CD8-positive, alpha-beta memory T cell (primary cell): ENCODE data around the gene C22orf23. TPM values are rescaled to one million over a fixed set of nuclear protein-coding genes. Genes with fewer than 3 reads are reported as not detected.
A peak's percentile ranks its signal among the peaks of the same experiment; 100 is the strongest.
"Not testable (repeated sequence)": the region's sequence is repeated elsewhere in the genome, so short reads cannot be mapped to it uniquely, and the experiment has no call there.

Experiments used
- CTCF ChIA-PET: fragments of 350-600 bp; sonication (Branson Sonifier 250); formaldehyde crosslinking; loops from one replicate; lab custom pipeline; 2021; ENCODE audit warnings: antibody characterized with exemption; lab: Charles Lee
- POLR2A ChIA-PET: fragments of 350-600 bp; sonication (Branson Sonifier 250); formaldehyde crosslinking; loops from one replicate; lab custom pipeline; 2021; ENCODE audit warnings: antibody characterized with exemption; lab: Charles Lee
- DNase-seq, 5 donors: peaks; one replicate each; pipeline versions ENCODE4 v3.0.0 to v3.0.0-alpha.2; 2020 to 2022; ENCODE audit warnings: mixed read lengths in 1 of 5
- H3K27ac ChIP-seq: one replicate; pipeline ENCODE4 v1.7.0; 2013; ENCODE audit warnings: low read depth, mild to moderate bottlenecking, low read length, moderate library complexity
- H3K27me3 ChIP-seq: 2 replicates; pipeline ENCODE4 v1.7.0; 2013; ENCODE audit warnings: low read length, mild to moderate bottlenecking; ENCODE audit not compliant: insufficient read depth, poor library complexity, severe bottlenecking
- H3K36me3 ChIP-seq: 2 replicates; pipeline ENCODE4 v1.7.0; 2013; ENCODE audit warnings: mild to moderate bottlenecking, low read length, moderate library complexity; ENCODE audit not compliant: insufficient read depth
- H3K4me1 ChIP-seq: 2 replicates; pipeline ENCODE4 v1.7.0; 2013; ENCODE audit warnings: mild to moderate bottlenecking, low read length, moderate library complexity; ENCODE audit not compliant: insufficient read depth
- H3K4me3 ChIP-seq: 2 replicates; pipeline ENCODE4 v1.7.0; 2013; ENCODE audit warnings: mild to moderate bottlenecking, low read length
- H3K9me3 ChIP-seq: 2 replicates; pipeline ENCODE4 v1.7.0; 2013; ENCODE audit warnings: mild to moderate bottlenecking, low read length
- H3K27ac Mint-ChIP-seq, 8 donors: one replicate each; pipeline ENCODE4 v1.8.0; 2020 to 2021; ENCODE audit warnings: mixed read lengths in 8 of 8, mild to moderate bottlenecking in 6 of 8, inconsistent platforms in 3 of 8, moderate library complexity in 3 of 8
- H3K27me3 Mint-ChIP-seq, 2 donors: one replicate each; pipeline ENCODE4 v1.8.0; 2020 to 2021; ENCODE audit warnings: mixed read lengths in 2 of 2, mild to moderate bottlenecking in 1 of 2, moderate library complexity in 1 of 2
- H3K36me3 Mint-ChIP-seq, 3 donors: one replicate each; pipeline ENCODE4 v1.8.0; 2020 to 2021; ENCODE audit warnings: mixed read lengths in 3 of 3, inconsistent platforms in 1 of 3, mild to moderate bottlenecking in 1 of 3
- H3K4me1 Mint-ChIP-seq, 3 donors: one replicate each; pipeline ENCODE4 v1.8.0; 2020 to 2021; ENCODE audit warnings: mixed read lengths in 3 of 3, inconsistent platforms in 1 of 3, mild to moderate bottlenecking in 1 of 3
- H3K4me3 Mint-ChIP-seq, 7 donors: one replicate each; pipeline ENCODE4 v1.8.0; 2020 to 2021; ENCODE audit warnings: mixed read lengths in 7 of 7, mild to moderate bottlenecking in 6 of 7, moderate library complexity in 4 of 7, inconsistent platforms in 2 of 7
- H3K9me3 Mint-ChIP-seq, 5 donors: one replicate each; pipeline ENCODE4 v1.8.0; 2020 to 2022; ENCODE audit warnings: mixed read lengths in 5 of 5, mild to moderate bottlenecking in 3 of 5, moderate library complexity in 2 of 5, inconsistent platforms in 1 of 5
- polyA plus RNA-seq: library from polyadenylated mRNA; unstranded; fragments of 300-500 nt; fragmentation: Illumina TruSeq; gene quantifications from one replicate; pipeline ENCODE4 v1.2.3, GENCODE V29; 2021
- total RNA-seq, 2 experiments: library from RNA; stranded (reverse); gene quantifications; one replicate each; pipeline ENCODE4 v1.2.3, GENCODE V29; 2021

Gene C22orf23
- total and polyA plus RNA-seq, 3 experiments from 2014 or later, result 0.29 to 0.37 TPM; not detected in 1

DNA sequence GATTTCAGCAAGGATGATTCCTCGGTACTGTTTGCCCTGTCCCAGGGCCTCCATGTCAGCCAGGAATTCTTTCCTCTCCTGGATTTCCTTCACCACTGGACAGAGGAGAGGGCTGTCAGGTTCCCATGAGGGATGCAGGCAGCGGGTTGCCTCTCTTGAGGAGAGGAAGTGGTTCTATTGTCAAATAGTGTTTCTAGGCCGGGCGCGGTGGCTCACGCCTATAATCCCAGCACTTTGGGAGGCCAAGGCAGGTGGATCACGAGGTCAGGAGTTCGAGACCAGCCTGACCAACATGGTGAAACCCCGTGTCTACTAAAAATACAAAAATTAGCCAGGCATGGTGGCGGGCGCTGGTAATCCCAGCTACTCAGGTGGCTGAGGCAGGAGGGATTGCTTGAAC lies 9.0 kb downstream of the C22orf23 start:
- H3K4me1 ChIP-seq, H3K27me3 Mint-ChIP-seq, H3K27me3 ChIP-seq, H3K27ac Mint-ChIP-seq, CTCF ChIA-PET, H3K4me3 ChIP-seq, H3K4me1 Mint-ChIP-seq, H3K9me3 ChIP-seq, H3K4me3 Mint-ChIP-seq, H3K27ac ChIP-seq, DNase-seq, POLR2A ChIA-PET, H3K36me3 ChIP-seq, H3K9me3 Mint-ChIP-seq: not testable (repeated sequence)
- peaks cover 0 to 20% (median 6%) of the 10 kb centered on the region in 3 donors for H3K36me3 Mint-ChIP-seq

DNA sequence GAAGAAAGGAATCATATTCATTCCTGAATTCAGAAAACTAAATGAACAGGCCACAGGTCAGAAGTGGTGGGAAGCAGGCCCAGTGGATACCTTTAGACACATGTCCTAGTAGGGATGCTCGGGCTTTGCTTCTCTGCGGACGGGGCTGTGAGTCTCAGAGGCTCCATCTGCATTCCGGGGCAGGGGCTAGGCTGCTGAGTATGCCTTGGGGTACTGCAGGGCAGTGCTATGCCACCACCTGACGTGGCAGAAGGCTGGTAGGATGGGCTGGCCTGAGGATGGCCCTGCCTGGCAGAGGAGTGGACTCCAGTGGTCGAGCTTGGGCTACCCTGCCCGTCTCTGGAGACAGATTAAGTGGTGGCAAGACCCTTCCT lies 9.6 kb downstream of the C22orf23 start:
- H3K4me3 Mint-ChIP-seq, result no peak overlapping the region
- H3K27me3 ChIP-seq, result no peaks in the 10 kb centered on the region
- no peak overlapping the region for H3K27ac Mint-ChIP-seq
- no peaks in the 10 kb centered on the region for H3K4me1 Mint-ChIP-seq
- no peaks in the 10 kb centered on the region for H3K9me3 ChIP-seq
- H3K9me3 Mint-ChIP-seq, result no peaks in the 10 kb centered on the region
- no peak overlapping the region for H3K27ac ChIP-seq
- peaks cover 0 to 1% of the 10 kb centered on the region in 2 donors for H3K27me3 Mint-ChIP-seq
- H3K4me3 ChIP-seq, result no peak overlapping the region
- no peaks in the 10 kb centered on the region for H3K36me3 ChIP-seq
- no peak for DNase-seq
- peaks cover 0 to 25% (median 6%) of the 10 kb centered on the region in 3 donors for H3K36me3 Mint-ChIP-seq
- CTCF ChIA-PET, result interaction anchor here (1.9 kb wide), 1 partner anchor 9 kb away, joined by 6 read pairs; no protein-coding TSS in a partner anchor
- H3K4me1 ChIP-seq, result no peaks in the 10 kb centered on the region
- POLR2A ChIA-PET, result no interaction called here

DNA sequence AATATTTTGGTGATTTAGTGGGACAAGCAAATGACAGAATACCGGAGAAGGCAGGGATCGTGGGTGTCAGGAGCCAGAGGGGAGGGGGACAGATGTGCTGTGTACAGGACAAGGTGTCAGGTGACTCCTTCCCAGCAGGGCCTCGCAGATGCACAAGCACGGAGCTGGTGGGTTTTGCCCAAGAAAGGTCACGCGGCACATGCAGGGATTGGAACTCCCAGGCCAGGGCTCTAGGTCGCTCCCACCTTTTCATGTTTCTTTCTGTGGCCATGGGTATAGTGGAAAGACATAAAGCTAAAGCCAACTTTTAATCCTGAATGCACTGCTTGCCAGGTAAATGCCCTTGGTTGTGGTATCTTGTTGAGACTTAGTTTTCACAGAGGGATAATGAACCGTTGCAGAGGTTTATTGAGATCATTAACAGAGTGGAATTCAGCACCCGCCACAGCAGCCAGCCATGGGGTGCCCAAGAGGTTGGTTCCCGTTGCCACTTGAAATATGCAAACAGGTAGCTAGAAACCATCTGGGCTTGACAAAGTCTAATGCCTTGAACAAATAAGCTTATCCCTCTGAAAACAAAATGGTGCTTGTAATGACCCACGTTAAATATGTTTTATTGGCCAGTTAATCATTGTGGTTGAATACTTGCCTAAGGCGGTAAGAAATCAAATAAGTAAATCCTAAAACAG lies 10.1 kb downstream of the C22orf23 start:
- no peaks in the 10 kb centered on the region for H3K9me3 Mint-ChIP-seq
- H3K4me1 ChIP-seq, result no peaks in the 10 kb centered on the region
- H3K36me3 ChIP-seq, result no peaks in the 10 kb centered on the region
- no peaks in the 10 kb centered on the region for H3K9me3 ChIP-seq
- no peak overlapping the region for H3K4me3 Mint-ChIP-seq
- no peak overlapping the region for H3K4me3 ChIP-seq
- H3K27me3 Mint-ChIP-seq, result peaks cover 0 to 1% of the 10 kb centered on the region in 2 donors
- H3K36me3 Mint-ChIP-seq, result peaks cover 0 to 25% (median 6%) of the 10 kb centered on the region in 3 donors
- peak overlapping the region in 2 of 8 donors; percentile 46 to 55 for H3K27ac Mint-ChIP-seq
- no peak overlapping the region for H3K27ac ChIP-seq
- DNase-seq, result no peak
- H3K4me1 Mint-ChIP-seq, result no peaks in the 10 kb centered on the region
- ChIA-PET POLR2A (interaction anchor here (0.6 kb wide), 1 partner anchor 363 kb away, joined by 11 read pairs; the partner anchor contains the start of gene LGALS2), CTCF (interaction anchor here (1.9 kb wide), 1 partner anchor 9 kb away, joined by 6 read pairs; no protein-coding TSS in a partner anchor)
- no peaks in the 10 kb centered on the region for H3K27me3 ChIP-seq

DNA sequence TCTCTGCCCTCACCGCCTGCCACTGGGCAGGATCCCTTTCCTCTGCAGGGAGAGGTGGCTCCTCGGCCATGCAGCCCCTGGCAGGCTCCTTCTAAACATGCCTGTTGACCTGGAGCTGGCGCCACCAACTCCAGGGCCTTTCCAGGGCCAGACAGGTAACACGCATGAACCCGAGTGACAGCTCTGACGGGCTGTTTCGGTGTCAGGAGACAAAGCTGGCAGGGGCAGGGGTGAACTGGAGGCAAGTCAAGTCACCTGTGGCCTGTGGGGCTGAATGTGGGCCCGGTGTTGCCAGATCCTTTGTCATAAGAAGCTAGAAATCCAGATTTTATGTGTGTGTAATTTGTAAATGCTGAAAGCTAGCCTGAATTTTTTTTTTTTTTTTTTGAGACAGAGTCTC lies 11.3 kb downstream of the C22orf23 start:
- ChIA-PET CTCF (interaction anchor here (1.9 kb wide), 1 partner anchor 7 kb away, joined by 6 read pairs; no protein-coding TSS in a partner anchor), POLR2A (no interaction called here)

GRCh38 chr22:37940698-37941376 lies 12.6 kb downstream of the C22orf23 start:
- Mint-ChIP-seq H3K9me3 (no peaks in the 10 kb centered on the region), H3K36me3 (peaks cover 0 to 35% (median 6%) of the 10 kb centered on the region in 3 donors), H3K27ac (peak overlapping the region in 2 of 8 donors; percentile 7 to 19), H3K27me3 (no peaks in the 10 kb centered on the region), H3K4me1 (no peaks in the 10 kb centered on the region), H3K4me3 (no peak overlapping the region)
- Histone ChIP-seq H3K4me3 (no peak overlapping the region), H3K4me1 (no peaks in the 10 kb centered on the region), H3K27ac (no peak overlapping the region), H3K27me3 (no peaks in the 10 kb centered on the region), H3K9me3 (no peaks in the 10 kb centered on the region), H3K36me3 (no peaks in the 10 kb centered on the region)
- CTCF ChIA-PET, result no interaction called here
- POLR2A ChIA-PET, result no interaction called here
- DNase-seq, result no peak

More for the DNA sequence above, 11.3 kb downstream of the C22orf23 start:
- no peak overlapping the region for H3K27ac ChIP-seq
- no peak overlapping the region for H3K4me3 ChIP-seq
- no peaks in the 10 kb centered on the region for H3K27me3 ChIP-seq
- H3K9me3 Mint-ChIP-seq, result no peaks in the 10 kb centered on the region
- H3K4me1 Mint-ChIP-seq, result no peaks in the 10 kb centered on the region
- H3K36me3 ChIP-seq, result no peaks in the 10 kb centered on the region
- no peak for DNase-seq
- H3K9me3 ChIP-seq, result no peaks in the 10 kb centered on the region
- no peak overlapping the region for H3K4me3 Mint-ChIP-seq
- peaks cover 0 to 32% (median 6%) of the 10 kb centered on the region in 3 donors for H3K36me3 Mint-ChIP-seq
- no peaks in the 10 kb centered on the region for H3K27me3 Mint-ChIP-seq
- H3K4me1 ChIP-seq, result no peaks in the 10 kb centered on the region
- H3K27ac Mint-ChIP-seq, result no peak overlapping the region

GRCh38 chr22:37933711-37934376 lies 19.6 kb downstream of the C22orf23 start:
- Mint-ChIP-seq H3K9me3 (no peaks in the 10 kb centered on the region), H3K27me3 (peaks cover 0 to 2% of the 10 kb centered on the region in 2 donors), H3K27ac (no peak overlapping the region), H3K36me3 (peaks cover 0 to 48% (median 0%) of the 10 kb centered on the region in 3 donors), H3K4me1 (peaks cover 8 to 17% (median 10%) of the 10 kb centered on the region in 3 donors), H3K4me3 (peak overlapping the region in 1 of 7 donors; percentile 59)
- Histone ChIP-seq H3K36me3 (no peaks in the 10 kb centered on the region), H3K9me3 (no peaks in the 10 kb centered on the region), H3K4me3 (no peak overlapping the region), H3K27me3 (no peaks in the 10 kb centered on the region), H3K4me1 (peaks cover 7% of the 10 kb centered on the region), H3K27ac (no peak overlapping the region)
- CTCF ChIA-PET, result interaction anchor here (0.6 to 1.8 kb wide), 10 partner anchors 9 to 115 kb away, joined by 3 to 6 read pairs (median 4); partner anchors contain the start of genes C22orf23 and POLR2F
- POLR2A ChIA-PET, result no interaction called here
- peak; percentile 63 to 81 (median 67) for DNase-seq

GRCh38 chr22:37932821-37933578 lies 20.4 kb downstream of the C22orf23 start:
- Mint-ChIP-seq H3K9me3 (no peaks in the 10 kb centered on the region), H3K4me3 (no peak overlapping the region), H3K4me1 (peaks cover 8 to 17% (median 10%) of the 10 kb centered on the region in 3 donors), H3K27me3 (peaks cover 0 to 2% of the 10 kb centered on the region in 2 donors), H3K36me3 (peaks cover 0 to 54% (median 4%) of the 10 kb centered on the region in 3 donors), H3K27ac (peak overlapping the region in 1 of 8 donors; percentile 89)
- CTCF ChIA-PET, result interaction anchor here (0.8 to 1.5 kb wide), 5 partner anchors 21 to 114 kb away, joined by 3 to 4 read pairs (median 4); partner anchors contain the start of genes C22orf23, MICALL1 and POLR2F
- H3K9me3 ChIP-seq, result no peaks in the 10 kb centered on the region
- no peak overlapping the region for H3K27ac ChIP-seq
- no peaks in the 10 kb centered on the region for H3K36me3 ChIP-seq
- H3K4me1 ChIP-seq, result peaks cover 7% of the 10 kb centered on the region
- H3K4me3 ChIP-seq, result no peak overlapping the region
- DNase-seq, result no peak
- no peaks in the 10 kb centered on the region for H3K27me3 ChIP-seq
- POLR2A ChIA-PET, result no interaction called here
